Bronchial epithelial cell (primary cell): ENCODE measurements around the gene TGFB1I1. TPM values are rescaled to one million over a fixed set of nuclear protein-coding genes. Genes with fewer than 3 reads are reported as not detected.

Source experiments
- DNase-seq: peaks from one replicate; pipeline ENCODE4 v3.0.0-alpha.2; 2010; ENCODE audit warnings: low read depth
- FAIRE-seq: peaks from 2 replicates; lab custom pipeline; 2011; peaks lifted over from hg19 to GRCh38; lab: Jason Lieb, UNC
- H3K27me3 ChIP-seq: 2 replicates; pipeline ENCODE4 v1.5.1; 2011; ENCODE audit warnings: low read length; ENCODE audit not compliant: control insufficient read depth, insufficient read depth
- H3K36me3 ChIP-seq: 2 replicates; pipeline ENCODE4 v1.5.1; 2011; ENCODE audit warnings: low read length; ENCODE audit not compliant: control insufficient read depth, insufficient read depth
- H3K4me3 ChIP-seq: 2 replicates; pipeline ENCODE4 v1.5.1; 2011; ENCODE audit warnings: mild to moderate bottlenecking, low read depth, low read length, control low read depth
- total RNA-seq: library from RNA; depleted of rRNA; stranded (reverse); fragments of >200 nt; gene quantifications from 2 replicates; pipeline ENCODE4 v1.2.1, GENCODE V29; 2014
- TF ChIP-seq, protein P1 (sequence below): IDR thresholded peaks from 2 replicates; pipeline ENCODE4 v1.5.1; 2011; ENCODE audit warnings: mild to moderate bottlenecking, moderate library complexity, low read length, control low read depth, inconsistent platforms; ENCODE audit not compliant: insufficient read depth, severe bottlenecking

TGFB1I1 gene
- total RNA-seq, 1 donor from 2014 or later: 1.6 TPM

DNA sequence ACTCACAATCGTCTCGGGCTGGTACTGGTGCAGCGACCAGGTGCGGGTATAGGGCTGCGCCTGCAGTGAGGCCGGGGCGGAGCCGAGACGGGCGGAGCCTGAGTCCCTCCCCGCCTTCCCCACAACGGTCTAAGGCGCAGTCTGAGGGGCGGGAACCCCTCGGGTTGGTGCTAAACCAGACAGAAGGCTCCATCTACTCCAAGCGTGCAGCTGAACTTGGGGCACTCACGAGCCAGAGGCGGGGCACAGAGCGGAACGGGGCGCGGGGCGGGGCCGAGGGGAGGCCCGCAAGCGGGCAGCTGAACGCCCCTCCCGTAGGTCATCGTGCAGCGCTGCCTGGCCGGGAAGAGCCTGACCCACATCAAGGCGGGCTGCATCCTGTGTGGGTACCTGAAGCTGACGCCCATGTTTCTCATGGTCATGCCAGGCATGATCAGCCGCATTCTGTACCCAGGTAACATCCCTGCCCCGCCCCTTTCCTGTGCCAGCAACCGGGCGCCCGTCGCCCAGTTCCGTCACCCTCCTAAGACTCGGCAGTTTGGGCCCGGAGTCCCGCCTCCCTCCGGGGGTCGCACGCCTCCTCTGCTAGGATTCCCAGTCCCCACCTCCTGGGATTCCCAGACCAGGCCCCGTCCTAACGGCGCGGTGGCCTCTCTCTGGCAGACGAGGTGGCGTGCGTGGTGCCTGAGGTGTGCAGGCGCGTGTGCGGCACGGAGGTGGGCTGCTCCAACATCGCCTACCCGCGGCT, 15.9 kb downstream of the TGFB1I1 start:
- Histone ChIP-seq H3K36me3 (peaks cover 6% of the 10 kb centered on the region), H3K4me3 (peak overlapping the region; percentile 54), H3K27me3 (no peaks in the 10 kb centered on the region)
- DNase-seq (peak; percentile 59), FAIRE-seq (no peak)
- TF ChIP-seq, protein P1, sequence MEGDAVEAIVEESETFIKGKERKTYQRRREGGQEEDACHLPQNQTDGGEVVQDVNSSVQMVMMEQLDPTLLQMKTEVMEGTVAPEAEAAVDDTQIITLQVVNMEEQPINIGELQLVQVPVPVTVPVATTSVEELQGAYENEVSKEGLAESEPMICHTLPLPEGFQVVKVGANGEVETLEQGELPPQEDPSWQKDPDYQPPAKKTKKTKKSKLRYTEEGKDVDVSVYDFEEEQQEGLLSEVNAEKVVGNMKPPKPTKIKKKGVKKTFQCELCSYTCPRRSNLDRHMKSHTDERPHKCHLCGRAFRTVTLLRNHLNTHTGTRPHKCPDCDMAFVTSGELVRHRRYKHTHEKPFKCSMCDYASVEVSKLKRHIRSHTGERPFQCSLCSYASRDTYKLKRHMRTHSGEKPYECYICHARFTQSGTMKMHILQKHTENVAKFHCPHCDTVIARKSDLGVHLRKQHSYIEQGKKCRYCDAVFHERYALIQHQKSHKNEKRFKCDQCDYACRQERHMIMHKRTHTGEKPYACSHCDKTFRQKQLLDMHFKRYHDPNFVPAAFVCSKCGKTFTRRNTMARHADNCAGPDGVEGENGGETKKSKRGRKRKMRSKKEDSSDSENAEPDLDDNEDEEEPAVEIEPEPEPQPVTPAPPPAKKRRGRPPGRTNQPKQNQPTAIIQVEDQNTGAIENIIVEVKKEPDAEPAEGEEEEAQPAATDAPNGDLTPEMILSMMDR: no peak

DNA sequence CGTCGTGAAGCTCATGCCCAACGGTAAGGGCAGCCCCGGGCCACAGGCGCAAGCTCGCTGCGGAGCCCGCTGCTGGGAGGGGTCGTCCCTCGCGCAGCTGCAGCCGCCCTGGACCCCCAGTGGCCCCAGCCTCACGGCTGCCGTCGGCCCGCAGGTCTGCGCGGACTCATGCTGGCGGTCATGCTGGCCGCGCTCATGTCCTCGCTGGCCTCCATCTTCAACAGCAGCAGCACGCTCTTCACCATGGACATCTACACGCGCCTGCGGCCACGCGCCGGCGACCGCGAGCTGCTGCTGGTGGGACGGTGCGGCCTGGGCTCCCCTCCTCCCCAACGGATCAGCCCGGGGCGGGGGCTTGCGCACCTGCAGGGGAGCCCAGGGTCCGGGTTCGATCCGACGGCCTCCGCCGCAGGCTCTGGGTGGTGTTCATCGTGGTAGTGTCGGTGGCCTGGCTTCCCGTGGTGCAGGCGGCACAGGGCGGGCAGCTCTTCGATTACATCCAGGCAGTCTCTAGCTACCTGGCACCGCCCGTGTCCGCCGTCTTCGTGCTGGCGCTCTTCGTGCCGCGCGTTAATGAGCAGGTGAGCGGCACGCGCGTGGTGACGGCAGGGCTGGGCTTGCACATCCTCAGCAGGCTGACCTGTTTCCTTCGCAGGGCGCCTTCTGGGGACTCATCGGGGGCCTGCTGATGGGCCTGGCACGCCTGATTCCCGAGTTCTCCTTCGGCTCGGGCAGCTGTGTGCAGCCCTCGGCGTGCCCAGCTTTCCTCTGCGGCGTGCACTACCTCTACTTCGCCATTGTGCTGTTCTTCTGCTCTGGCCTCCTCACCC, 16.7 kb downstream of the TGFB1I1 start:
- DNase-seq: no peak
- peak overlapping the region; percentile 54 for H3K4me3 ChIP-seq
- H3K27me3 ChIP-seq: no peaks in the 10 kb centered on the region
- peaks cover 8% of the 10 kb centered on the region for H3K36me3 ChIP-seq
- no peak for FAIRE-seq
- TF ChIP-seq, protein P1: no peak

DNA sequence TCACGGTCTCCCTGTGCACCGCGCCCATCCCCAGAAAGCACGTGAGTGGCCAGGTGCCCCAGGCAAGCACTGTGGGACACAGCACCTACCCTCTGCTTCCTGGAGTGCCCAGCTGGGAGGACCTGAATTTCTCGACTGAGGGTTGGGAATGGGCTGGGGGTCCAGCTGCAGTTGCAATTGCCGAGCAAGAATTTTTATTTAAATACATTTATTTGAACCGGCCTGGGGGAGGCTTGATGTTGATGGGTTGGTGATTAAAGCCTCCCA, 17.3 kb downstream of the TGFB1I1 start:
- DNase-seq (no peak), FAIRE-seq (no peak)
- H3K27me3 ChIP-seq: no peaks in the 10 kb centered on the region
- H3K36me3 ChIP-seq: peaks cover 11% of the 10 kb centered on the region
- TF ChIP-seq, protein P1: no peak
- H3K4me3 ChIP-seq: no peak overlapping the region

DNA sequence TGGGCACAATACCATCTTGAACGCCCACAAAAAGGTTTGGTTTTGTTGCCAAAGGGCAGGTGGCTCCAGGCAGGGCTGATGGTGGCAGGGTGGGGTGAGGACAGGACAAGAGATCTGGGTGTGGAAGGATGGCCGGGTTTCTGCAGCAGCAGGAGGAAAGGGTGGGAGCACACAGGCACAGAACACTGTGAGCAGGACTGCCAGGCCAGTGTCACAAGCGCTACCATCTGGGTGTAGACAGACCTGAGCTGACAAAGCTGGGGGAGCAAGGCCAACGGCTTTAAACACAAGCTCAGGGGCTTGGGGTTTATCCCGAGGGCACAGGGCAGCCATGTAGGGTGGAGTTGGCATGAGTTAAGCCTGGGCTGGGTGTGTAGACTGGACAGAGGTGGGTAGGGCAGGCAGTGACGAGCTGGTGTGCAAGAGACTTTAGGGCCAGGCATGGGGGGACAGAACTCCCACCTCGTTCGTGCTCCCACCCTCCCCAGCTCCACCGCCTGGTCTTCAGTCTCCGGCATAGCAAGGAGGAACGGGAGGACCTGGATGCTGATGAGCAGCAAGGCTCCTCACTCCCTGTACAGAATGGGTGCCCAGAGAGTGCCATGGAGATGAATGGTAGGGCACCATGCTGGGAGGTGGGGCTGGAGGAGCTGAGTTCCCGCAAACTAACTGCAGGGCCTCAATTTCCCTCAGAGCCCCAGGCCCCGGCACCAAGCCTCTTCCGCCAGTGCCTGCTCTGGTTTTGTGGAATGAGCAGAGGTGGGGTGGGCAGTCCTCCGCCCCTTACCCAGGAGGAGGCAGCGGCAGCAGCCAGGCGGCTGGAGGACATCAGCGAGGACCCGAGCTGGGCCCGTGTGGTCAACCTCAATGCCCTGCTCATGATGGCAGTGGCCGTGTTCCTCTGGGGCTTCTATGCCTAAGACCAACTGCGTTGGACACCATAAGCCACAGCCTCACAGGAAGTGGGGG, 17.9 kb downstream of the TGFB1I1 start:
- H3K36me3 ChIP-seq: peaks cover 11% of the 10 kb centered on the region
- DNase-seq (no peak), FAIRE-seq (peak; percentile 55)
- no peaks in the 10 kb centered on the region for H3K27me3 ChIP-seq
- no peak overlapping the region for H3K4me3 ChIP-seq
- TF ChIP-seq, protein P1: no peak

DNA sequence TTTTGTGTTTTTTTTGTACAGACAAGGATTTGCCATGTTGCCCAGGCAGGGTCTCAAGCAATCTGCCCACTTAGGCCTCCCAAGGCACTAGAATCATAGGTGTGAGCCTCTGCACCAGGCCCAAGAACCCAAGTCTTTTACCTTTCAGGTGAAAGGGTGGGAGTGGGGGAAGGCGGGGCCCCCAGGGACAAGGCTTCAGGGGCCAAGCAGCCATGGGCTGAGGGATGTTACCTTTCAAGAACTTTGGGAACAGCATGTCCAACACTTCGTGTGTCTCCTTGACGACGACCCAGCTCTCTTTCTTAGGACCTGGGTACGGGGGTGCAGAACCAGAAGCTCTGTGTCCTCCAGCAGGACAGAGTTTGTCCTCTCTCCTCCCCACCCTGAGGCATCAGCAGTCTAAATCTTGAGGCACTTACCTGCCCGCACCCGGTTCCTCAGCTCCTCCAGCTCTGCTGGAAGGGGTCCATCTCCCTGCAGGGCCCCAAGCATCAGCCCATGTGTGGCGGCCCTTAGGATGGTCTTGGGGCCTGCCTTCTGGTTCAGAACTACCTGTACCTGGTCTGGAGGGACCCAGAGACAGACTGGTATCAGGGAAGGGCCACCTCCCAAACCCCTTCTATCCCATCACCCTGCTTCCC, 19.9 kb downstream of the TGFB1I1 start:
- TF ChIP-seq, protein P1: no peak
- Histone ChIP-seq H3K4me3 (no peak overlapping the region), H3K36me3 (peaks cover 12% of the 10 kb centered on the region), H3K27me3 (no peaks in the 10 kb centered on the region)
- FAIRE-seq (no peak), DNase-seq (no peak)
